Astrocyte (in vitro differentiated cells and primary cell): Measurements from ENCODE around the gene ATP12A. TPM values are rescaled to one million over a fixed set of nuclear protein-coding genes. Genes with fewer than 3 reads are reported as not detected.
A peak's percentile ranks its signal among the peaks of the same experiment; 100 is the strongest.

Experiments
- DNase-seq: peaks from one replicate; pipeline ENCODE4 v3.0.0-alpha.2; 2010; ENCODE audit warnings: low read depth
- FAIRE-seq: peaks from 2 replicates; lab custom pipeline; 2011; peaks lifted over from hg19 to GRCh38; lab: Jason Lieb, UNC
- H2AFZ ChIP-seq: 2 replicates; pipeline ENCODE4 v1.6.0; 2012; ENCODE audit warnings: low read depth, low read length, inconsistent platforms
- H3K27ac ChIP-seq: 2 replicates; pipeline ENCODE4 v1.5.1; 2011; ENCODE audit warnings: low read depth, low read length, inconsistent platforms
- H3K27me3 ChIP-seq: 2 replicates; pipeline ENCODE4 v1.6.0; 2011; ENCODE audit warnings: low read length, inconsistent platforms; ENCODE audit not compliant: insufficient read depth
- H3K36me3 ChIP-seq: 2 replicates; pipeline ENCODE4 v1.5.1; 2011; ENCODE audit warnings: low read length, inconsistent platforms; ENCODE audit not compliant: insufficient read depth
- H3K4me1 ChIP-seq: 2 replicates; pipeline ENCODE4 v1.5.1; 2011; ENCODE audit warnings: low read length, inconsistent platforms; ENCODE audit not compliant: insufficient read depth
- H3K4me2 ChIP-seq: 2 replicates; pipeline ENCODE4 v1.6.0; 2012; ENCODE audit warnings: low read length, inconsistent platforms
- H3K4me3 ChIP-seq: 2 replicates; pipeline ENCODE4 v1.5.1; 2011; ENCODE audit warnings: low read depth, mild to moderate bottlenecking, low read length, inconsistent platforms; ENCODE audit not compliant: insufficient read depth
- H3K79me2 ChIP-seq: 2 replicates; pipeline ENCODE4 v1.6.0; 2012; ENCODE audit warnings: mild to moderate bottlenecking, low read length, inconsistent platforms; ENCODE audit not compliant: insufficient read depth
- H3K9ac ChIP-seq: 2 replicates; pipeline ENCODE4 v1.6.0; 2012; ENCODE audit warnings: mild to moderate bottlenecking, low read length, inconsistent platforms
- H3K9me3 ChIP-seq: 2 replicates; pipeline ENCODE4 v1.5.1; 2012; ENCODE audit warnings: low read depth, mild to moderate bottlenecking, low read length, inconsistent platforms; ENCODE audit not compliant: insufficient read depth
- H4K20me1 ChIP-seq: 2 replicates; pipeline ENCODE4 v1.6.0; 2012; ENCODE audit warnings: low read length, inconsistent platforms; ENCODE audit not compliant: insufficient read depth
- H3K27ac Mint-ChIP-seq: one replicate; pipeline ENCODE4 v1.8.0; 2021; ENCODE audit warnings: mild to moderate bottlenecking, mixed read lengths; ENCODE audit not compliant: unreplicated experiment
- H3K27me3 Mint-ChIP-seq: one replicate; pipeline ENCODE4 v1.8.0; 2021; ENCODE audit warnings: low read depth, mixed read lengths; ENCODE audit not compliant: unreplicated experiment
- H3K36me3 Mint-ChIP-seq: one replicate; pipeline ENCODE4 v1.8.0; 2021; ENCODE audit warnings: low read depth, mixed read lengths; ENCODE audit not compliant: unreplicated experiment
- H3K4me1 Mint-ChIP-seq: one replicate; pipeline ENCODE4 v1.8.0; 2021; ENCODE audit warnings: low read depth, mixed read lengths; ENCODE audit not compliant: unreplicated experiment
- H3K4me3 Mint-ChIP-seq: one replicate; pipeline ENCODE4 v1.8.0; 2021; ENCODE audit warnings: mild to moderate bottlenecking, moderate library complexity, mixed read lengths; ENCODE audit not compliant: unreplicated experiment
- H3K9me3 Mint-ChIP-seq: one replicate; pipeline ENCODE4 v1.8.0; 2021; ENCODE audit warnings: mild to moderate bottlenecking, mixed read lengths; ENCODE audit not compliant: unreplicated experiment
- CTCF ChIP-seq: IDR thresholded peaks from 2 replicates; pipeline ENCODE4 v1.5.1; 2011; ENCODE audit warnings: low read depth, mild to moderate bottlenecking, inconsistent platforms, low read length, moderate library complexity; ENCODE audit not compliant: insufficient read depth
- EZH2 ChIP-seq: IDR thresholded peaks from 2 replicates; pipeline ENCODE4 v1.6.1; 2012; ENCODE audit warnings: mild to moderate bottlenecking, low read length, inconsistent platforms; ENCODE audit not compliant: insufficient read depth
- total RNA-seq: library from RNA; stranded (reverse); gene quantifications from 2 replicates; pipeline ENCODE4 v1.2.1, GENCODE V29; 2021

The ATP12A gene
- total RNA-seq, 1 donor from 2014 or later, result not detected

- Histone ChIP-seq H3K4me2 (peak overlapping the region; percentile 72), H3K9ac (peak overlapping the region; percentile 41), H3K27ac (peak overlapping the region; percentile 82), H3K4me1 (peaks cover 5% of the 10 kb centered on the region), H2AFZ (peak overlapping the region; percentile 9), H3K36me3 (no peaks in the 10 kb centered on the region), H4K20me1 (no peaks in the 10 kb centered on the region), H3K9me3 (no peaks in the 10 kb centered on the region), H3K79me2 (no peaks in the 10 kb centered on the region), H3K27me3 (peaks cover 3% of the 10 kb centered on the region), H3K4me3 (no peak overlapping the region)
- FAIRE-seq (no peak), DNase-seq (peak; percentile 73)
- no peak overlapping the region for H3K4me3 Mint-ChIP-seq
- H3K36me3 Mint-ChIP-seq, result no peaks in the 10 kb centered on the region
- H3K27ac Mint-ChIP-seq, result peak overlapping the region; percentile 99
- H3K27me3 Mint-ChIP-seq, result peaks cover under 1% of the 10 kb centered on the region
- H3K9me3 Mint-ChIP-seq, result no peaks in the 10 kb centered on the region
- H3K4me1 Mint-ChIP-seq, result peaks cover 25% of the 10 kb centered on the region
- no peak for TF ChIP-seq CTCF
- no peak for TF ChIP-seq EZH2
Observed at GRCh38 chr13:24664726-24665409, 15.3 kb upstream of the ATP12A start.

GRCh38 chr13:24668511-24668910 is 11.7 kb upstream of the ATP12A start:
- Mint-ChIP-seq H3K4me1 (peaks cover 44% of the 10 kb centered on the region), H3K27ac (no peak overlapping the region), H3K27me3 (peaks cover 3% of the 10 kb centered on the region), H3K4me3 (no peak overlapping the region), H3K36me3 (no peaks in the 10 kb centered on the region), H3K9me3 (no peaks in the 10 kb centered on the region)
- Histone ChIP-seq H3K27ac (no peak overlapping the region), H4K20me1 (no peaks in the 10 kb centered on the region), H2AFZ (no peak overlapping the region), H3K79me2 (no peaks in the 10 kb centered on the region), H3K4me1 (peaks cover 20% of the 10 kb centered on the region), H3K36me3 (no peaks in the 10 kb centered on the region), H3K4me3 (no peak overlapping the region), H3K4me2 (no peak overlapping the region), H3K9me3 (no peaks in the 10 kb centered on the region), H3K27me3 (peaks cover 3% of the 10 kb centered on the region), H3K9ac (no peak overlapping the region)
- TF ChIP-seq EZH2, result no peak
- TF ChIP-seq CTCF, result no peak
- DNase-seq, result no peak
- no peak for FAIRE-seq

GRCh38 chr13:24668955-24669582 is 11.1 kb upstream of the ATP12A start:
- Mint-ChIP-seq H3K27ac (no peak overlapping the region), H3K4me3 (no peak overlapping the region), H3K27me3 (peaks cover 3% of the 10 kb centered on the region), H3K36me3 (no peaks in the 10 kb centered on the region), H3K9me3 (no peaks in the 10 kb centered on the region), H3K4me1 (peaks cover 44% of the 10 kb centered on the region)
- Histone ChIP-seq H3K27ac (no peak overlapping the region), H3K36me3 (no peaks in the 10 kb centered on the region), H3K4me3 (no peak overlapping the region), H3K79me2 (no peaks in the 10 kb centered on the region), H3K9ac (no peak overlapping the region), H3K27me3 (peaks cover 3% of the 10 kb centered on the region), H2AFZ (no peak overlapping the region), H3K4me1 (peaks cover 20% of the 10 kb centered on the region), H3K9me3 (no peaks in the 10 kb centered on the region), H4K20me1 (no peaks in the 10 kb centered on the region), H3K4me2 (no peak overlapping the region)
- TF ChIP-seq CTCF, result no peak
- no peak for TF ChIP-seq EZH2
- no peak for DNase-seq
- FAIRE-seq, result no peak
